Superior temporal gyrus (tissue), 1 donor: ENCODE results near the gene GINS1.

ENCODE experiments used
- DNase-seq: peaks from one replicate; pipeline ENCODE4 v3.0.0-alpha.2; 2016; ENCODE audit errors: extremely low spot score

Gene GINS1

GRCh38 chr20:25477014-25477882 lies 69.8 kb downstream of the GINS1 start:
- DNase-seq, result no peak

DNA sequence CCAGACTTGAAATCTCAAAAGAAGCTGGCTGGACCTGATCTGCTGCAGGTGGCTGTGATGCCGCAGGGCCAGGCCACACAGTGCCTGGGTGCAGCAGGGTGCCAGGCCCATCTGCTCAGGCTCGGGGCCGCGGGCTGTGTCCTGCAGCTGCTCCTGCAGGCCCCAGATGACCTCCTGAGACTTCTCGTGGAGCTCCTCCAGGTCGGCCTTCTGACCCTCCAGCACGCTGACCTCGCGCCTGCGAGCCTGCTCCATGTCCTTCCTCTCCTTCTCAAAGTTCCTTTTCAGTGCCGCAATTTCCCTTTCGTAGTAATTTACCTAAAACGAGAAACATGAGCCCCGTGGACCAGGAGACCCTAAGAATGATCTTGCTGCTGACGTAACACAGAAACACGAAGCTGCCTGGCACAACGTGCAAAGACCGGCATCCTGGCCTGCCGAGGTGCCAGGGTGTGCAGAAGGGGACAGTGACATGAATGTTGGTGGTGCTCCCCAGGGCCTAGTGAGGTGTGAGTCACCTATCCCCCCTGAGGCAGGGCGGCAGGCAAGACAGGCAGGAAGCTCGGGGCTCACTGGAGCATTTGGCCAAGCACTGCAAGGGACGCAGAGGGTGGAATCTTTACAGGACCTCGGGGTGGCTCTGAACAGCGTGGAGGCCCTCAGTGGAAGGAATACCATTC lies 71.6 kb downstream of the GINS1 start:
- DNase-seq, result no peak

DNA sequence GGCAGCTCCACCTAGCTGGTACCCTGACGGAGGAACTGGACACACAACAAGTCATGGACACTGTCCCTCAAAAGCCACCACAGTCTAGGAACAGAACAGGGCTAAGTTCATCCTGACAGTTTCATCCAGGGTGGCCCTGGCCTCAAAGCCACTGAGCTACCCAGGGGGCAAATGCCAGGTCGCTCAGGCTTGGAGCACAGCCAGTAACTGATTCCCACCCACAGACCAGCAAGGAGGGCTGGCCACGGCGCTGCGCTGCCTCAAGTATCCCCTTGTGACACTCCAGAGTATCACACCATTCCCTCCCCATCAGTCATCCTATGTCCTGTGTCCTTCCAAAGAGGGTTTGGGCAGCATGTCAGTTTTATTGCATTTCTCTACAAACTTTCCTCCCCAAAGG lies 72.2 kb downstream of the GINS1 start:
- DNase-seq, result no peak

GRCh38 chr20:25480156-25480555 lies 72.7 kb downstream of the GINS1 start:
- no peak for DNase-seq

DNA sequence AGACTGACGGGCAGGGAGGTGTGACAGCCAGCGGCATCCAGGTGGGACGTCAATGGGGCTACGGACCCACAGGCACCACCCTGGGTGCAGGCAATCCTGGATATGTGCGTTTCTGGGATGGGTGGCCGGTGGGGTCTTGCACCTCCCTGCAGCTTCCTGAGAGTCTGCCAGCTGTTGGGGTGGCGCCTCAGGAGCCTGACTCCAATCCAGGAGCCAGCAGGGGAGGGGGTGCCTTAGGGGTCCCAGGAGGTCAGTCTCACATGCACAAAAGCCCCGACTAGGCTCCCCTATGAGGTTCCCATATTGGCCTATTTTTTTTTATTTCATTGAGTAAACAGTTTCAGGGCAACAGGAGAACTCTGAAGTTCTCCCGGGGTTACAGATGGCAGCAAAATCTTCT lies 73.3 kb downstream of the GINS1 start:
- DNase-seq, result no peak

DNA sequence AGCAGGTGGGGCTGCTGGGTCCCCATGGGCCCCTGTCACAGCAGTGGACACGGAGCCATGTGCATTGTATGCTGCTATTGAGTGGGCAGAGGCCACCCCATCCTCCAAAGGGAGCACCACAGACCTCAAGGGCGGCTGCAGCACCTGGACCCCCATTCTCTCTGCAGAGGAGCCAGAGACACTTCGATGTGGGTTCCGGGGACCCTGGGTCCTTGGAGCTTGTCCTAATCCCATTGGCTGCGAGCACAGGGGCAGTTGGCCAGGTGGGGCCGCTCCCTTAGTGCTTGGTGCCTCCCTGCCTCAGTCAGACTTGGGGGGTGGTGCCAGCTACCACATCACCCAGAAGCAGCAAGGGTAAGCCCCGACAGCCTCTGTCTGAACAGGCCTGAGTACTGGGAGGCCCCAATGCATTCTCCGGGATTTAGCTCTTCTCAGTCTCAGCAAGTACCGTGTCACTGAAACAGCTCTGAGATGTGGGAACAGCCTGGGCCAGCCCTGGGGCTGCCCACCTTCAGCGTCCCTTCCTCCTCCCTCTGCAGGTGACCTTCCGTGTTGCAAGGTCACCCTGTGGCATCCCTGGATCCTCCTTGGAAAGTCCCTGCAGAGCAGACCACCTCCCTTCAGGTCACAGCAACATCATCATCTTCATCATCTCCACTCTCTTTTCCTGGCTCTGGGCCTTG lies 73.9 kb downstream of the GINS1 start:
- no peak for DNase-seq

GRCh38 chr20:25481918-25482253 lies 74.4 kb downstream of the GINS1 start:
- DNase-seq, result no peak

DNA sequence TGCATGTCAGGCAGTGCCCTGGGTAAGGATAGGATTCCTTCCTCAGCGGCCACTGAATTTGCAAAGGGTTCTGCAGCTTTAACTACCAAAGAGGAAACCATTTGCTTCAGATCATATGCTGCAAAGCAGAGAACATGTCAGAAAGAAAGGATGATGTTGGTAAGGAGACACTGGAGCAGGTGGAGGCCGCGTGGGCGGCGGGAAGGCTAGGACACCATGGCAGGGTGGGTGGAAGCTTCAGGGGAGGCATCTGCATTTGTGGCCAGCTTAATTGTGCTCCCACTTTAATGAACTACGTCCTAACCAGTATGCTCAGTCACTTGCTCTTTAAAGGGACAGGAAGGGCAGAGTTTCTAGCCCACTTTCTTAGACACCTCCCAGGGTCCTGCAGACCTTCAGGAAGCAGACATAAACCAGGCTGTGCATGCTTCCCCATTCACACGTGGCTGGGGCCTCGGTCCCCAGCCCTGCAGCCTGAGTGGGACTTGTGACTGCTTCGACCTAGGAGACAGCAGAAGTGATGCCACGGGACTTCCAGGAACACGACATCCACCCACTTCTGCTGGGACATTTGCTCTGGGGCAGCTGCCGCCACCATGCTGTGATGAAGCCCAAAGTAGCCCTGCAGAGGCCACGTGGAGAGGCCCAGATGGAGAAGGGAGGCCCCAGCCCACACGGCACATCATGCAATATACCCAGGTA lies 76.1 kb downstream of the GINS1 start:
- DNase-seq, result no peak

GRCh38 chr20:25484224-25484846 lies 76.9 kb downstream of the GINS1 start:
- DNase-seq, result no peak

- DNase-seq, result no peak
These were observed 77.5 kb downstream of the GINS1 start for GRCh38 chr20:25484911-25485511.

GRCh38 chr20:25485872-25486271 lies 78.4 kb downstream of the GINS1 start:
- DNase-seq, result no peak

GRCh38 chr20:25486377-25486776 lies 78.9 kb downstream of the GINS1 start:
- DNase-seq, result no peak

DNA sequence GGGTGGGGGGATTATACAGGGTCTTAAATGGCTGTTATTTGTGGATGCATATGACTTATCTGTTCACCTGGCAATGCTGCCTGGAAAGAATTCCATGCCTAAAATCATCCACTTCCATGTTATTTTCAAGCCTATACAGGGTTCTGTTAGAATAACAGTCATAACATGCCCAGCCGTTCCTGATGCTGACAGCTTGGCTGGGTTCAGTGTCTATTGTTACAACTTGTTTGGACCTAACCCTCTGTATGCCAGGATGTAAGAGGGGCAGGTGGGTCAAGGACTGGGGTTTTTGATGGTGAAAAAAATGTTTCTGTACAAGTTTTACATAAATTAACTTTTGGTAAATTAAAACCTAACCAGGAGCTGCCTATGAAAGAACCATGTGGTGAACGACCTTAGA lies 79.8 kb downstream of the GINS1 start:
- no peak for DNase-seq

DNA sequence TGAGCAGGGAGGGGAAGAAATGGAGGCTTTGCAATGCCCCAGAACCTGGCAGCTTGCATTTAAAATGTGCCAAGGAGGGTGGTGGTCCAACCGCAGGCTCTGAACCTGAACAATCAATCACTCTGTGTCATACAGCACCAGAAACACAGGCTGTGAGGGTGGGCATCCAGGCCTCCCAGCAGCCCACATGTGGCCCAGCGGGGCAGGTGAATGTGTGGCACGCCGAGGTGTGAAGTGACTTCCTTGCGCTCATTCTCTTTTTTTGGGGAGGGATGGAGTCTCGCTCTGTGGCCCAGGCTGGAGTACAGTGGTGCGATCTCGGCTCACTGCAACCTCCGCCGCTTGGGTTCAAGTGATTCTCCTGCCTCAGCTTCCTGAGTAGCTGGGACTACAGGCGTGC lies 80.5 kb downstream of the GINS1 start:
- DNase-seq, result no peak

DNA sequence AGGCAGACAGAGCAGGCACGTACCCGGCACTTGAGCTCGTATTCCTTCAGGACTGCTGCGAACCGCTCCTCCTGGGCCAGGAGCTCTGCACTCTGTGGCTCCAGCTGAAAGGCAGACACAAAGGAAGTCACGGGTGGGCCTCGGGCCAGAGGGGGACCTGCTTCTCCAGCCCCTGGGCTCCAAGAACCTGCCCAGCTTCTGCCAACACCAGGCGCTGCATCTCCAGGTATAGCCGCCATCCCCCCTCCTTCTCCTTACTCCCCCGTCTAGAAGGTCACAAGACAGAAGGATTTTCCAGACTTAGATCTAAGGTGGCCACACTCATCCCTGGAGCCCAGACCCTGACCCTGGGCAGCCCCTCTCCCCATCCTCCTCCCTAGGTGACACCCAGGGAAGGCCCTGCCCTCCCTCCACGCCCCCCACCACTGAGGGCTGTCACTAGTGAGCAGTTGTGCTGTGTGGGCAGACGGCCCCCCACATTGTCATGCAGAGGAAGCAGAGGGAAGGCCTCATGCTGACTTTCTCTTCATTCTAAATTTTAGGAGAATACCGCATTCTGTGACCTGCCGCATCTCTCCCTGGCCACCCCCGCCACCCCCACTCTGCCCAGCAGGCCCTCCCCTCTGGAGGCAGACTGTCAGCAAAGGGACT lies 81.9 kb downstream of the GINS1 start:
- DNase-seq, result no peak

- no peak for DNase-seq
These were observed 83.4 kb downstream of the GINS1 start for GRCh38 chr20:25490656-25491445.

DNA sequence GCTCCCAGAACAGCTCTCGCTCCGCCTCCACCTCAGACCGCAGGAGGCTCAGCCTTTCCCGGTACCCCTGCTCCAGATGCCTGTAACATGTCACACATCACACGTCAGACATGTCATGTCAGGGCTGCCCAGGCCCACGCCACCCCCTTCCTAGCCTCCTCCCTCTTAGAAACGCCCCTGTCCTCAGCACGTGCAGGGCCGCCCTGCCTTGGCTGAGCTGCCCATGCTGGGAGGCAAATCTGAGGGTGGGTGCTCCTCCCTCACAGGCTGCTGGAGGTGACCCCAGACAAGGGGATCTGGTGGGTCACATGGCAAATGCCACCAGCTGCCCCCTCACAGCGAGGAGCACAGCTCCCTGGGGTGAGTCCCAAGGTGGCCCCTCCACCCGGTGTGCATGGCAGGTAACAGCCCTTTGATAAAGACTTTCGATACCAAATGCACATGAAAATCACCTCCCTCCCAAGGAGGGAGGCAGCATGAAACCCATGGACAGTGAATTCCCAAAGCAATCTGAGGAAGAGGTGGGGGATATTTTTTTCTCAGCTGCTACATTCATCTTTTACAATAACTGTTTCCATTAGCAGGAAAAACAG lies 84.1 kb downstream of the GINS1 start:
- no peak for DNase-seq

DNA sequence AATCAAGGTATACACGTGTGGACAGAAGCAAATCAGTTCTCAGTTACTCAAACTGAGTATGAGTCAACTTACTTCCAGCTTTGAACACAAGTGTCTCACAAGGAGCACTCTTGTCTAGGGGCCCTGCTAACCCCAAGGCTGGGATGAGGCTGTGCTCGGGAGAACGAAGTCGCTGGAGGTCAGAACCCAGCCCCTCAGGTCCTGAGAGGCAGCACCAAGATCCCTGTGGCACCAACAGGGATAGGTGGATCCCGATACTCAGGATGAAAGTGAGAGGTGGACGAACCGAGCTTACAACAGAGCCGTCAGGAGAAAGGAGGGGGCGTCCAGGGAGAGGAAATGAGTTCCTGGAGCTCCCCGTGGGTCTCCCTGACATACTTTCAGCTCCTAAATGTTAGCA lies 85.7 kb downstream of the GINS1 start:
- DNase-seq, result no peak

- no peak for DNase-seq
These were observed 86.5 kb downstream of the GINS1 start for GRCh38 chr20:25493748-25494505.
